NCI-H1092 treated with DMSO at 0.1 percent for 48 hours (cell line): ENCODE measurements around the gene MMP17.
A peak's percentile ranks its signal among the peaks of the same experiment; 100 is the strongest.

Source experiments
- DNase-seq: peaks from one replicate; lab custom pipeline; 2025; lab: John Stamatoyannopoulos, UW

Gene MMP17

DNA sequence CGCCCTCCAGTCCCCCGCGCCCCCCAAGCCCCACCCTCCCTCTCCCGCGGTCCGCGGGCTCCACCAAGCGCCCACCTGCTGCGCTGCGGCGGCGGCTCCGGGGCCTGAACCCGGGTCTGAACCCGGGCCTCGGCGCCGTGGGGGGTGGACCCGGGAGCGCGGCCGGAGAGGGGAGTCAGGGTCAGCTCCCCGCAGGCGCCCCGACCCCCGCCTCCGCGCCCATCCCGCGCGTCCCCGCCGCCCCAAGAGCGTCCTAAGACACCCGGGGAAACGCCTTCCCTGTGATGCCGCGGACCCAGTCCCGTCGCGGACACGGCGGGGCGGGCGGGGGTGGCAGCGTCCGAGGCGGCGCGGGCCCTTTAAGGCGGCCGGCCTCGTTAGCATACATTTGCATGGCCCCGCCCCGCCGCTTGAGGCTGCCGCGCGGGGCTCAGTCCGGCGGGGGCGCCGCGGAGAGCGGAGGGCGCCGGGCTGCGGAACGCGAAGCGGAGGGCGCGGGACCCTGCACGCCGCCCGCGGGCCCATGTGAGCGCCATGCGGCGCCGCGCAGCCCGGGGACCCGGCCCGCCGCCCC lies at the start of gene MMP17:
MMP17 (plus strand) TSS at position 433 of the 574 bp plus-strand sequence; CDS start at position 535, 102 bp downstream.
- peak; percentile 16 for DNase-seq

DNA sequence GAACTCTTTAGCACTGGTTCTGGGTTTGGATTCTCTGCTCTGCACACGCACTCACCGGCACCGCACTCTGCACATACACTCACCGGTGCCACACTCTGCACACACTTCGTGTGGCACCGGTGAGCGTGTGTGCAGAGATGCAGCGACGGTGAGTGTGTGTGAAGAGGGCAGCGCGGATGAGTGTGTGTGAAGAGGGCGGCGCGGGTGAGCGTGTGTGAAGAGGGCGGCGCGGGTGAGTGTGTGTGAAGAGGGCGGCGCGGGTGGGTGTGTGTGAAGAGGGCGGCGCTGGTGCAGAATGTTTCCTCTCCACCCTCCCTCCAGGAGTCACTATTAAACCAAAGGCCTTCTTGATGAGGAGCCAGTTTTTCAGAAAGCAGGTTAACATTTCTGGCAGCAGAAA lies 49.2 kb upstream of the MMP17 start:
- no peak for DNase-seq

DNA sequence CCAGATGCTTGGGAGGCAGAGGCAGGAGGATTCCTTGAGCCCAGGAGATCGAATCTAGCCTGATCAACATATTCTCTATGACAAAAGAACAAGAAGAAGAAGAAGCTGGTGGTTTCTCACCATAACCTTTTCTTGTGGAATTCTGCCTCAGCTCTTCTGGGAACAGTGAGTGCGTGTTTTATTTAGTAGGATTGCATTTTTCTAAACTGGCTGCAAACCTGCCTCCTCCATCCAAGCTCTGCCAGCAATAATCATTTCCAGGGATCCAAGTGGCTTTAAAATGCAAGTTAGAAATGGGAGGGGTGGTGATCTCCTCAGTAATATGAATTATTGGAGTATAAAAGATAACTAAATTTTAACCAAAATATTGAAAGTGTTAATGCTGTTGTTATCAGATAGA lies 46.1 kb upstream of the MMP17 start:
- no peak for DNase-seq

DNA sequence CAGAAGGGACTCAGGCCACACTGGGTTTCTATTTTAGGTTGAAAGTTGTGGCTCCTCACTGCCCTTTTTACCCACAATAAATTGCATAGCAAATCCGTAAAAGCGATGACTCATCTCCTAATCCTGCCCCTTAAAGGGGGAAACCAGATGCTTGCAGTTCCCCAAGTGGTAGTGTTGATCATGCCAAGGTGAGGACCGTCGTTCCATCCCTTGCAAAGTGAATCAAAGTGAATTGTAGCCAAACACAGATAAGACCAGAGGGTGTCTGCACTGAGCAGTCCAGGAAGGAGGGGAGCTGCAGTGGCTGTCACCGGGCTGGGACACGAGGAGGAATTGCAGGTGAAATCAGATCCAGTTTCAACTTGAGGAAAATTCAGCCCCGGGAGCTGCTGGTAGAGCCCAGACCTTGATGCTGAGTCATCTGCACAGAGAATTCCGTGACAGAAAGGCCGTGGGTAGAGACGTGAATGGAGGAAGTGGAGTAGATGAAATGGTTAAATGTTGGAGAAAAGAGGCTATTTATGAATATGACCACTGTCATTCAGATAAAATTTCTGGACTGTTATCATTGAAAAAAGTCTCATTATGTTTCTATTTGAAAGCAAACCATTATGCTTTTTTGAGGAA lies 44.2 kb upstream of the MMP17 start:
- DNase-seq, result no peak

DNA sequence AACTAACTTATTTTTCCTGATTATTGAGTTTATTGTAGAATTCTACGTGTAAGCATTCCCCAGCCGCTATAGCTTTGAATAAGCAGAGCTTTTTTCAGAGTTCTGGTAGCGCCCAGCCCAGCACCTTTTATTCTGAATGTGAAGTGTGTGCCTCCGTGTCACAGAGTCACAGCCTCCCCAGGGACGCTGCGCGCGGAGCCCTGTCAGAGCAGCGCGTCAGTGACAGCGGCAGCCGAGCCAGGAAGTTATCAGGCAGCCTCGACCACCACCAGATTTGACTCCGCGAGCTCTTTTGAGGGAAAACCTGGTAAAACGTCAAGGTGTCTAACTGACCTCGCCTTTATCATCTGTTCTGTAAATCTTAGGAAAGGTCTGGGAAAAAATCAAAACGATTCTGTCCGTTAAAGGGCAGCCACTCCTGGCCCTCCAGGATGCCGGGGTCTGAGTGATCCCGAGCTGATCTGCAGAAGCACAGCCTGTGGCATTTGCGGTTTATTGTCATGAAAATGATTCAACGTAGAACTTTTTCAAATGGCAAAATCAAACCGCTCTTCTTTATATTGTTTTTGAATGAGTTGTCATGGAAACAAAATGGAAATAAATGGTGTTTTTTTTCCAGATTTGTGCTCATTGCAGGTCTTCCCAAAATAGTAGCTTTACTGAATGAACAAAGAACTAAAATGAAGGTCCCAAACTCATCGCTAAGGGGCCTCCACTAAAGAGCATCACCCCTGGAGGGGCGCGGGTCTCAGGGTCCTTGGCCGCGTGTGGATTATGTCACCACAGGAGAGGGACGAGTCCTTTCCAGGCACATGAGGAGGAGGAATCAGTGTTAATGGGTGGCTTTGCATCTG lies 43.1 kb upstream of the MMP17 start:
- no peak for DNase-seq

DNA sequence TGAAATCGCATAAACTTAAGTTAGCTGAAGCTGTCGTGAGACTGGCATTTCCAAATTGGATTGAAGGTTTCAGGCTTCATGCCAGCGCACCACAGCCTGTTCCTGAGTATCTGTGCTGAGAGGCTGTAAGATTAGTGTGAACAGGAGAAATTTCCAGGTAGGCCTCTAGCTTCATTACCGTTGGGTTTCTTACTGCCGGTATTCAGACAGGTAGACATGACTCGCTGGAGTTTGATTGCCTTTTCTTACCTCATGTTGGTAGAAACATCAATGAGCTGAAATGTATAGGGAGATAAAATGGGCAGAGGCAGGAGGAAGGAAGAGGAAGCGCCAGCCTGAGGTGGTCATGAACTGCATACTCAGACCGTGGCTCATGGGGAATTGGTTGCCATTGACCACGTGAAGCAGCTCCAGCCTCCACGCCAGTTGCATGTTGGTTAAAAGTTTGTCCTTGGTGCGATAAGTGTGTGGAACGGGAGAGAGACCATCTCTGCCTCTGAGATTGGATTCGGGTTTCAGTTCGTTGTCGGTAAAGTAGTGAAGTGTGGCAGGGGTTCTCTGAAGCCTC lies 42.3 kb upstream of the MMP17 start:
- no peak for DNase-seq

DNA sequence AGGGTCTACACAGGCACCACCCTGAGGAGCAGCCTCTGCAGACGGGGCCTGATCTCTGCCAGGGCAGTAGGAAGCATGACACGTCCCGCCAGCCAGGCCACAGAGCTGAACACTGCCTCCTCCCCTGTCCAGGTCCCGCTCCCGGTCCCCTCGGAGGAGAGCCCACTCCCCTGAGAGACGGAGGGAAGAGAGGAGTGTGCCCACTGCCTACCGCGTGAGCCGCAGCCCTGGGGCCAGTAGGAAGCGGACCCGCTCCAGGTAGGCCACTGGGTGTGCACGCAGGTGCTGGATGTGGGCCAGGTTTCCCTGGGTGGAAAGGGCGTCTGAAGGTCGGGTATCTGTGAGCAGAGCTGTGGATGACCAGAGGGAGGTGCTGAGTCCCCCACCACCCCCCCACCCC lies 41.9 kb upstream of the MMP17 start:
- no peak for DNase-seq

DNA sequence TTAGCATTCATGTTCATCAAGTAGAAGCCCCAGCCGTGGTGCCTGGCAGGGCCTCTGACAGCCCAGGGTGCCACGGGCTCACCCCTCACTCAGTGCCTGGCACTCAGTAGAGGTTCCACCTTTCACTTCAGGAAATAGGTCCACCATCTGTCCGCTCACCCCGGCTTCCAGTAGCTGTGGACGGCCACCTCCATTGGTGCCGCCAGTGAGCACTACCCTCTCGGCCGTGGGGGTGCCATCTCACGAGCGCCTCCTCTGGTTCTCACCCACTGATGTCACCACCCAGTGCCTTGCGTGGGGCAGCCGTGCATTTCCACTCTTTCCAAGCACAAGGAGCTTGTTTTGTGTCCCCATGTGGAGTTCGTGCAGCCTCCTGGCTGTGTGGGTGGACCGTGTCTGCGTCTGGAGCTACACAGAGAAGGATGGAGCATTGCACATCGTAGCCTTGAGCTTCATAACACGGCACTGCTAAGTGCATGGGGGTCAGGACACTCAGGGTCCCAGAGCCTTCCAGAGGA lies 41.0 kb upstream of the MMP17 start:
- DNase-seq, result no peak

DNA sequence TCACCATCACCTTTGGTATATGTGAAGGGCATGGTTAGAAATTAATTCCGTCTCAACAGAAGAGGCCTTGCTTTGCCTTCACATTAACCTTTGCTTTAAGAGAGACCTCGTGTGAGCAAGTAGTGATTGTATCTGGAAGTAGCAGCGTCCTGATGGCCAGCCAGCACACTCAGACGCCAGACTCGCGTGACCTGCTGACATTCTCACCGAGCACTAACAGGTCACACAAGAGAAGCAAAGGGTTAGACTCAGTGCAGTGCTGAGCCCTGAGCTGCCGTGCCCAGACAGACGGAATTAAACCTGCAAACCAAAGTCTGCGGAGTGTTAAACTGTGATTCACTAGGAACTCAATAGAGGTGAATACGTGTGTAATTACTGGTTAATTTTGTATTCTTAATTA lies 40.1 kb upstream of the MMP17 start:
- DNase-seq, result no peak

DNA sequence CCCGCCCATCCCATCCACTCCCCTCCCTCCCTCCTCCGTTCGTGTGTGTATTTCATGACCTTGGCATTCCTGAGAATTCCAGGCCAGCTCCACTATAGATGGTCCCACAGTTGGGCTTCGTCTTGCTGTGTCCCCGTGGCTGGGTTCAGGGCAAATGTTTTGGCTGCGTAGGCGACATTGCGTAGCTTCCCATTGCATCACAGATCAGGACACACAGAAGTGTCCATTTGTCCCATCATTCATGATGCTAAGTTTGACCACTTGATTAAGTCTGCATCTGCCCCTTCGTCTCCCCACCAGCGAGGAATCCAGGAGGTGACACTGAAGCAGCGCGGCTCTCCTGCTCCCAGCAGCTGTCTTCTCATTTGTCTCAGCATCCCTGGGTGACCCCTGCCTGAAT lies 38.6 kb upstream of the MMP17 start:
- DNase-seq, result no peak

DNA sequence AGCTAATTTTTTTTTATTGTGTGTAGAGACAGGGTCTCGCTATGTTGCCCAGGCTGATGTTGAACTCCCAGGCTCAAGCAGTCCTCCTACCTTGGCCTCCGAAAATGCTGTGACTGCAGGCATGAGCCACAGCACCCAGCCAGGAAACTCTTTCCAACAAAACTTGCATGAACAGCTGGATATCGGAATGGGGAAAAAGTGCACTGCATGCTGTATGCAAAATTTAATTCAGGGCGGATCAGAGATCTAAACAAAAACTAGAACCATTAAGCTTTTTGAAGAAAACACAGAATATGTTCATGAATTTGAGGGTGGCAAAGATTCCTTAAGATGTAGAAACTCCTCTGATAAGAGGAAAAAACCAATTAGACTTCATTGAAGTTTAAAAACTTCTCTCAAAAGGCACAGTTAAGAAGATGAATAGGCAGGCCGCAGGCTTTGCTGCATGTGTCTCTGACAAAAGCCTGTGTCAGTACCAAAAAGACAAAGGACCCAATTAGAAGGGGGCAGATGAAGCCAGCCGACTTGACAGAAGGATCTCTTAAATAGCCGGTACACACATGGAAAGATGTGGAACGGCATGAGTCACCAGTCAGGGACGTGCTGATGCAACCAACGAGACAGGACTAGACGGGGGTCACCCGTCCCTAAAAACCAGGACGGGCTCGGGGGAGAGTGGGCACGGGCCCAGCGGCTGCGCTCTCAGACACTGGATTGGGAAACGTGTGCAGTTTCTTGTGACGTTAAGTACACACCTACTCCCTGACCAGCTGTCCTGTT lies 34.8 kb upstream of the MMP17 start:
- no peak for DNase-seq

DNA sequence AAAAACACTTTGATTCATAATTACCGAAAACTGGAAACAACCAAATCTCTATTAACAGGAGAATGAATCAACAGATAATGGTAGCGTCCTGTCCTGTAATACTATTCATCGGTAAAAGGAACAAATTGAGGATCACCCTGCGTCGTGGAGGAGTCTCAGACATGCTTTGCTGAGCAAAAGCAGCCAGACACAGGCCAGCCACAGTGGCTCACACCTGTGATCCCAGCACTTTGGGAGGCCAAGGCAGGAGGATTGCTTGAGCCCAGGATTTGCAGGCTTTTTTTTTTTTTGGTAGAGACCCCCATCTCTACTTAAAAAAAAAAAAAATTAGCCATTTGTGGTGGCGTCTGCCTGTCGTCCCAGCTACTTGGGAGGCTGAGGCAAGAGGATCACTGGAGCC lies 34.1 kb upstream of the MMP17 start:
- DNase-seq, result no peak

DNA sequence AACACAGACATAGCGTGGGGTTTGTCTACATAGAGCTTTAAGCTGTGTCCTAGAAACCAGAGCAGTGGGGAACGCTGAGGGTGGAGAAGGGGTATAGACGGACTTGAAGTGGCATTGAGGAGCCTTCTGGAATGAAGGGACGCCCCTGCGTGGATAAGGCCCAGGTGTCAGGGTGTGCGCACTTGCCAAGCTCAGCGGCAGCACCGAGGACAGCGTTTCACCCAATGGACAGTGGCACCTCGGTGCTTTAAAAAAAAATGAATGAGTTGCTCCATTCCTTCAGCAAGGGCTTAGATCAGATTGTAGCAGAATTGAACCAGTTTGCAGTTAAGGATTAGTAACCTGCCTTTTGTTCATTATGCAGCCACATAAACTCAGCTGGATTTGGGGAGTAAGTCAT lies 33.6 kb upstream of the MMP17 start:
- no peak for DNase-seq

DNA sequence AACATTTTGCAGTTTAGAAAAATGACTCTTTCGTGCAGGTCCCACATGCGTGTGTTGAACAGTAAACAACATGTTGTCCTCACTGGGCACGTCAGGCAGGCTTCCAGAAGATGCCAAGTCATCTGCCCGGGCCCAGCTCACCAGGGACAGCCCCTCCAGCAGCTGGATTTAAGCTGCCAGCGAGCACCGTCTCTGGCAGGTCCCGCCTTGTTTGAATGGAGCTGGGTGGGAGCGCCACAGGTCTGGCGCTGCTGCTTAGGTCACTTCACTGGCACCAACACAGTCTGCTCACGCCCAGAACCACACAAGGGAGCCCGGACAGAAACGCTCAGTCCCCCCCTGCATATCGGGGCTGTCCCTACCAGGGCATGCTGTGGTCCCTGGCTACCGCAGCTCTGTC lies 33.1 kb upstream of the MMP17 start:
- DNase-seq, result peak; percentile 53

DNA sequence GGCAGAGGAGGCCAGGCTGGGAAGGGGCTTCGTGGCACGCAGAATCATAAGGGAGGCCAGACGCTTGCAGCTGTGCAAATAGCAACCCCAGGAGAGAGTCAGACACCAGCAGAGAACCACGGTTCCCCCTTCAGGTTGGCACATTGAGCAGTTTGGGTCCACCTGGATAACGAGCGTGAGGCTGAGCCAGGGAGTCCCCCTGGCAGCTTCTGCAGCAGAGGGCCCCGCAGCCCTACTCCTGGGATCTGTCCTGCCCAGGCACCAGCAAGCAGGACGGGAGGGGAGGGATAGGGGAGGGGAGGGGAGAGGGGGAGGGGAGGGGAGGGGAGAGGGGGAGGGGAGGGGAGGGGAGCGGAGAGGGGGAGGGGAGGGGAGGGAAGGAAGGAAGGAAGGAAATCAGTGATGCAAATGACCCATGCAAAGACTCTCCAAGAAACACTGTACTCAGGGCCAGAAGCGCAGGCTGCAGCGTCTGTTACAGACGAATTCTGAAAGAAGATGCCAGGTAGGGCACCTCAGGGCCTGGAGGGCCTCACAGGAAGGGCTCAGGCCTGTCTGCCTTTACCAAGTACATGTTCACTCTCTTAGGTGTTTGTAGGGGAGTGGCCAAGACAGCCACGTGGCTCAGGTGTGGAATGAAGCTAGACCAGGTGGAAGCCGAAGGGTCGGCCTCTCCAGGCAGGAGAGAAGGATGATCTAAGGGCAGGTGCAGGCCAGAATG lies 32.3 kb upstream of the MMP17 start:
- peak; percentile 86 for DNase-seq

DNA sequence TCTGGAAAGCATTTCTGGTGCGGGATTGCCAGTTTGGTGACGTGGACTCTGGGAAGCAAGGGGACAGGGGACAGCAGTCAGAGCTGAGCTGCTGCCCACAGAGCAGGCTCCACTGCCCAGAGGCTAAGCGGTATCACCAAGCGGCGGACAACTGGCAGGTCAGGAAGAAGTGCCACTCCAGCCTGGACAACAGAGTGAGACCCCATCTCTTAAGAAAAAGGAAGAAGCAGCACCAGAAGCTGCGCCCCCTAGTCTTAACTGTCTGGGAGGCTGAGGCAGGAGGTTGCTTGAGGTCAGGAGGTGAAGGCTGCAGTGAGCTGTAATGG lies 31.8 kb upstream of the MMP17 start:
- no peak for DNase-seq

DNA sequence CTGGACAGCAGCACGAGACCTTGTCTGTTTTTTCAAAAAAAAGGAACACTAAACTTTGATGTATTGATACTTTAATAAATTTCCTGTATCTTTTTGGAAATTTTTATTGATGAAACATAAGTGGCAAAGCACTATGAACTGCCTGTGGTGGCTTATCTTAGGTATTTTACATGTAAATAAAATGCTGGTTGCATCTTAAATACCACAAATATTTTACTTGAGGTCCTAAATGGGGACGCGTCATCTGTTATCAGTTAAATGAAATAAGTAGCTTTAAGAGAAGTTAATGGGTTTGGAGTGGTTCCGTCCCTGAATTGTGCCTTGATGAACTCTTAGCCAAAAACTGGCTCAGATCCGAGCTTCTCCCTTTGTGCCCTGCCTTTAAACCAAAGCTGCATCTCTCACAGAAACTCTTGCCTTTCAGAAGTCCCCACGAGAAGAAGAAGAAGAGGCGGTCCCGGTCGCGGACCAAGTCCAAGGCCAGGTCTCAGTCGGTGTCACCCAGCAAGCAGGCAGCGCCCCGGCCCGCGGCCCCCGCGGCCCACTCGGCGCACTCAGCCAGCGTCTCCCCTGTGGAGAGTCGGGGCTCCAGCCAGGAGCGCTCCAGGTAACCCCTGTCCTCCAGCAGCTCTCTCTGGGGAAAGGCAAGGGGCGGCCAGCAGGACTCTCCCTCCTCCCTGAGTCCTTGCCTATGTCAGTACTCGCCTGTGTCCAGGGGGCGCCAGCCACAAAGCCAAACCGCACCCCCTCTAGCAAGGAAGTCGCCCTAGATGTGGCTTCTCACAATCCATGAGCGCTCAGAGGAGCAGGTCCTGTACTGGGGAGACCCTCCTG lies 31.2 kb upstream of the MMP17 start:
- no peak for DNase-seq

DNA sequence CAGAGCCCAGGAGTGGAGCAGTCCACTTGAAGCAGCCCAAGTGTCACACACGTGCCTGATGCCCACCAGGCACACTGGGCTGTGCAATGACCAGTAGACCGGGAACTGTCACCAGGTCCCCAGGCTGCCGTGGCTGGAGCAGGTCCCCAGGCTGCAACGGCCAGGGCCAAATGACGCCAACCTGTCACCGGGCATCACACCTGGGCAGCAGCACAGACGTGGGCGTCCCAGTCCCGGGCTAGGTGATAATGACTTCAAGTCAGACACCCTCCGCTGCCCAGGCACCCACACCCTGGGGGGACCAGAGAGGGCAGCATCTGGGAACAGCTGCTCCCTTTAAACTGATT lies 30.6 kb upstream of the MMP17 start:
- no peak for DNase-seq

DNA sequence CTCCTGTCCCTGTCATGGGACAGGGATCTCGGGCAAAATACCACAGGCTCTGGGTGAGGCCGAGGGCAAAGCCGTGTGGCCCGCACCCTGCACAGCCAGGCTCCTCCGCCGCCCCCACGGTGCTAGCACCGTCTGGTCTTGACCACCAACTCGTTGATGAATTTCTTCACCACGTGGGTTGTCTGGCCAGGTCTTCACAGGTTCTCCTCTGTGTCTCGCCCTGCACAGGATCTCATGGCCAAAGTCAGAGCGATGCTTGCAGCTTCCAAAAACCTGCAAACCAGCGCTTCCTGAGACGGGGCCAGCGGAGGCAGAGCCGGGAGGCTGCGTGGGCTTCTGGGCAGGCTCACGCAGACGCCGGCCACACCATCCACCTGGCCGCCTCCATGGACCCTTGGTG lies 29.0 kb upstream of the MMP17 start:
- no peak for DNase-seq

DNA sequence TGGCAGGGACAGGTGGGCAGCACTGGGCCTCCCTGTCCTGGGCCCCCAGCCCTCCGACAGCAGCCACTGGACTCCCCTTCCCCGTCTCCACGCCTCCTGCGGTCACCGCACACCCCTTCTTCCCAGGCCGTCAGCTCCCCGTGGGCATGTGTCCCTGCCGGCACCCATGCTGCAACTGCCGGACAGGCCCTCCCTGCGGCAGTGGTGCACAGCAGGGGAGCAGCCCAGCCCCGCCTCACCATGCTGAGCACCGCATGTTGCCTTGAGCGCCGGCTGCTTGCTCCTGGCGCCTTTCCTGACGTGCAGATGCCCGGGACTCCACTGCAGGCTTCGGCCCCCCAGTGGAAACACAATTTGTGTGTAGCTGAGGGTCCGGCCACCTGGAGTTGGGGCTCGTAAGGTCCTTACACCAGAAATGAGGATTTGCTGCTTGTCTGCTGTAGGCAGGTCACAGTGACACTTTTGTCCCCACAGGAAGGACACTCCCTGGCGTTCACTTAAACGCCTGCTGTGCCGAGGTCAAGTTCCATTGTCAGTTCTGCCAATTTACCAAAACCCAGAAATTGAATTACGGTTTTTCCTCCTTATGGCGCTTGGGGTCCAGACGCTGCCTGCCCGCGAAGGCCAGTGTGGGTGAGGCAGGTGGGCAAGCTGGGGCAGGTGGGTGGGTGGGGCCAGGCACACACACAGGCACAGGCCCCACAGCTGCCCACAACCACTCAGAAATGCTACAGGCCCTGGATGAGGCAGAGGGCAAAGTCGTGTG lies 28.2 kb upstream of the MMP17 start:
- no peak for DNase-seq
